GM19240 (cell line): Measurements from ENCODE around the gene VIPAS39.
"Not testable (repeated sequence)": the region's sequence is repeated elsewhere in the genome, so short reads cannot be mapped to it uniquely, and the experiment has no call there.

Experiments used
- DNase-seq: peaks from one replicate; pipeline ENCODE4 v3.0.0; 2011; ENCODE audit warnings: low spot score; ENCODE audit not compliant: insufficient read length

Gene VIPAS39

GRCh38 chr14:77470224-77470870, 12.9 kb upstream of the VIPAS39 start:
- DNase-seq, result no peak

DNA sequence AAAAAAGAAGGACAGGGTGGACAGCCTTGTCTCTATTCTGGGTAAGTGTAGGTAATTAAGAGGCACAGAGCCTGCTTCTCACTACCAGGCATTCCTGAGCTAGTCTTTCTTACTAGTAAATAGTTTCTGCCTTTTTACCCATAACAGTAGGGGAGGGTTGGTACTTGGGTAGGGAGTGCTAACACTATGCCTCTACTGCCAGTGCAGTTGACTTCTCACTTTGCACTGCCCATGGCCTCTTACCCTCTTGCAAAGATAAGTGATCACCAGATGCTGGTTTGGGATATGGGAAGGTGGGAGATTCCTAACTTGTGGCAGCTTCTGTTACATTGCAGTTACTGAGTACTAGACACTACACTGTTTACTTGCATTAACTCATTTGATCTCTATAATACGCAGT, 12.1 kb upstream of the VIPAS39 start:
- no peak for DNase-seq

DNA sequence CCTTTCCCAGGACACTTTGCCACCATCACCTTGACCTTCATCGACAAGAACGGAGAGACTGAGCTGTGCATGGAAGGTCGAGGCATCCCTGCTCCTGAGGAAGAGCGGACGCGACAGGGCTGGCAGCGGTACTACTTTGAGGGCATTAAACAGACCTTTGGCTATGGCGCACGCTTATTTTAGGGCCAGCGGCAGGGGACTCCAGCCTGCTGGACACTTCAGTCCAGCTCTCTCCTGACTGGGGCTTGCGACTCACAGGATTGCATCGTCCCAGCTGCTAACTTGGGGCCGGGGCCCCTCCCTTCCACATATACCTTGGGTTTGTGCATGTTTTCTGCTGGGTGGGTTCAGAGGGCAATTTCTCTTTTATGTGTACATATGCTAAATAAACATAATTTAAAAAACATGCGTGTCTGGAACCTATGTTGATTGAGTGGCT, 11.7 kb upstream of the VIPAS39 start:
- DNase-seq, result no peak

- DNase-seq, result no peak
Measured at GRCh38 chr14:77467801-77468200, 10.4 kb upstream of the VIPAS39 start.

DNA sequence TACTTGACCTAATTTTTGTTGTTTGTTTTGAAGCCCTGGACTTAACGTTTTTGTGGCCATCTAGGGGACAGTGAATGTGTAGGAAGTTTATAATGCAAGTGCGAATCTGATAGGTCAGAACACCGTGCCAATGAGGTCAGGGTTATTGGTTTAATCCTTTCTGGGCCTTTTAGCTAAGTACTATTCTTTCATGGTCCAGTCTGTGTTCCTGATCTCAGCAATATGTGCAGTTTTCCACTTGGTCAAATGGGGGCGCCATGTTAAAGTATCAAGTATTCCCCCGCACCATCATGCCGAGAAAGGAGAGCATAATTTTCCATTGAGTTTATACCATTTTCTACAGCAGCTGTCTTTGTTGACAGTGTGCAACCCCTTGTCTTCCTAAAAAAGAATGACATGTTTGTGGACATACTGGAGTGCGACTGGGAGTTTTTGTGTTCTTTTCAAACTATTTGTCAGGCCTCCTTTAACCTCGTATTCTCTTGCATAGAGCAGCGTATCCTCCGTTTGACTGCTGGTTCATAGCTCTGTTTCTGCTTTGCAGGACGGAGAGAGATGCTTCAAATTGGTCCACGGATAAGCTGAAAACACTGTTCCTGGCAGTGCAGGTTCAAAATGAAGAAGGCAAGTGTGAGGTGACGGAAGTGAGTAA, 1.8 kb upstream of the VIPAS39 start:
- no peak for DNase-seq

DNA sequence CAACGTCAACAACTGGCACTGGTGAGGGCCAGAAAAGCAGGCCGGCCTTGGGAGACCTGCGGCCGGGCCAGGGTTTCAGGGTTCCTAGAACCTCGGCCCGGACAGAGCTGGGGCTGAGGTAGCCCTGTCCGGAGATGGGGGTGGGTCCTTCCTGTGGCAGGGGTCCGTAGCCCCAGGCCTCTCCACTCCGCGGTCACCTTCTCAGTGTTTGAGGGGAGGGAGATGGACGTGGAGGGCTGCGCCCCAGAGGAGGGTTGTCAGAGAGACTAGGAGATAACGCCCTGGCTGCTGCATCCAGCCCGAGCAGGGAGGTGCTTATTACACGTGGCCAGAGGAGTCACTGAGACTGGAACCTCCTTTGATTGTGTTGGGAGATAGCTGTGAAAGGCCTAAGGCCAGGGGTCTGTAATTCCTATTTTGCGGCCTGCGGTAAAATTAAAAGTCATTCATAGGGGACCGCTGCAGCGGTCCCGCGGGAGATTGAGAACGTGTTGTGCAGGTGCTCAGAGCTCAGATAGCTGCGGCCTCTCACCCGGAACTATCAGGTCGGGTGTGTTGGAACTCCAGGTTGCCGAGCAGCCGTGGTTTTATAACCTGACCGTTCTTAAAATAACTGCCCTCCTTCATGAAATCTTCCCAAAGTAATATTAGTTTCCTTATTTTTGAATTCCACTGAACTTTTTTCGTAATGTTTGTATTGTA, 999 bp upstream of the VIPAS39 start:
- DNase-seq, result no peak

DNA sequence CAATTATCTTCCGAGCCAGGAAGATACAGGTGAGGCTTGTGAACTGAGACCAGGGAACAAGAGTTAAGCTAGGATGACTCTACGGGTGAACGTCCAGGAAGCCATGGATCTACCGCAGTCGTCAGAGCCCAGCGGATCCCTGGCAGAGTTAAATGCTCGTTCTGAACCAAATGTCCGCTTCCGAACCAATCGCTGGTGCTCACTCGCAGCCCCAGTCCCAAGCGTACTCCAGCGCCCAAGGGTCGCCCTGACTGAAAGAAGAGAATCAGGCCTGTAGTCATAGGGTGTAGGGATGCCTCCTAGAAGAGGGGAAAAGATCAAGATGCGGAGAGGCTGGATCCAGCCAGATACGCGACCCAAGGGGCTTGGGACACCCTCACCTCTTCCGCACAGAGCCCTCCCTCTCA, 283 bp downstream of the VIPAS39 start:
- DNase-seq, result no peak

- no peak for DNase-seq
Measured at GRCh38 chr14:77455966-77456640, 1.3 kb downstream of the VIPAS39 start.

- DNase-seq, result no peak
Measured at GRCh38 chr14:77442196-77442595, 15.2 kb downstream of the VIPAS39 start.

DNA sequence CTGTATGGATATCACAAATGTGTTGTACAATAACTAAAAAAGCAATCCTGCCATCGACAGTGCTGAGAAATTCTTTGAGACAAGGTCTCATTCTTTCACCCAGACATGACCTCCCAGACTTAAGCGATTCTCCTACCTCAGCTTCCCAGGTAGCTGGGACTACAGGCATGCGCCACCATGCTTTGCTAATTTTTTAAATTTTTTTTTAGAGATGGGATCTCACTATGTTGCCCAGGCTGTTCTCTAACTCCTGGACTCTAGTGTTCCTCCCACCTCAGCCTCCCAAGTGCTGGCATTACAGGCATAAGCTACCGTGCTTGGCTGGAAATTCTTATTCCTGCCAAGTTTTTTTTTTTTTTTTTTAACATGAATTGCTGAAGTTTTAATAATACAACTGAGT, 17.5 kb downstream of the VIPAS39 start:
- DNase-seq, result no peak

- DNase-seq, result no peak
Measured at GRCh38 chr14:77438596-77438995, 18.8 kb downstream of the VIPAS39 start.

GRCh38 chr14:77436042-77436441, 21.4 kb downstream of the VIPAS39 start:
- DNase-seq, result no peak

GRCh38 chr14:77426396-77426795, 31.0 kb downstream of the VIPAS39 start:
- DNase-seq, result no peak

GRCh38 chr14:77424862-77425261, 32.5 kb downstream of the VIPAS39 start:
- no peak for DNase-seq

DNA sequence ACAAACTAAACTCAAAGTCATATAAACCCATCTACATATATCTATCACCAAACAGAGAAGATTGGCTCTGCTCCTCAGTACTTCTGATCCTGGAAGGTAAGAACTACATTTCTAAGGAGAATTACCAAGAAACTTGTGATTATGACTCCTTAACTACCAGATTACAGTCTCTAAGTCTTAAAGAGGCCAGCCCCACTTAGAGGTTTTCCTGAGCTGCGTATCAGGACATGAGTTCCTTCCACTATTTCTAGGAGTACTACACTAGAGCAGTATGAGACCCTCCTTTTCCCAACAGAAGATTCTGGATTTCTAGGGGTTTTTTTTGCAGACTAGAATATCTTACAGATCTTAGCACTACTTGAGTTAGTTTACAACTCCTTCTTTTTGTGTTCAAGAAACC, 34.0 kb downstream of the VIPAS39 start, which contains the start of gene NOXRED1:
TSS of gene NOXRED1 (minus strand) at position 101 of the 400 bp plus-strand sequence. CDS start 634 bp downstream, outside the sequence.
- DNase-seq, result no peak

- no peak for DNase-seq
Measured at GRCh38 chr14:77421201-77421600, 36.2 kb downstream of the VIPAS39 start.

GRCh38 chr14:77416836-77417235, 40.6 kb downstream of the VIPAS39 start:
- DNase-seq, result no peak

GRCh38 chr14:77416098-77416497, 41.3 kb downstream of the VIPAS39 start:
- not testable (repeated sequence) for DNase-seq

GRCh38 chr14:77415403-77416030, 41.9 kb downstream of the VIPAS39 start:
- not testable (repeated sequence) for DNase-seq

GRCh38 chr14:77409131-77409533, 48.3 kb downstream of the VIPAS39 start:
- no peak for DNase-seq

DNA sequence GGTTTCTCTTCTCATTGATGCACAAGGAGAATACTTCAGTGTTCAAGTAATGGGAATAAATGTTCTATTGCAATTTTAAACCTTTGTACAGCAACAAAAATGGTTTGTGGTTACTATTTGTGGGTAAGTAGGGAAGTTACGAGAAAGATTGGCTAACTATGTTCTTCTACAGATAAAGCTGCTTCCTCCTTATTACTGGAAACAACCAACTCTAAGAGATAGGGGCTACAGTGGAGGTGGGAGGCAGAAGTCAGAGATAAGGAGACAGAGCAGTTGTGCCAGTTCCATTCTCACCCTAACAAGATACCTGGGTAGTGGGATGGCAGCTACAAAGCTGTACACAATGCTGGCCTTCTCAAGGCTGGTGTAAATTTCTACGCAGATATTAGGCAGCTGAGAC, 50.2 kb downstream of the VIPAS39 start:
- DNase-seq, result no peak
